Neuronal stem cell (in vitro differentiated cells): ENCODE measurements around the gene CAMTA1.

Experiments
- DNase-seq: peaks from one replicate; pipeline ENCODE4 v3.0.0-alpha.2; 2013; ENCODE audit warnings: low spot score
- H2AFZ ChIP-seq: one replicate; pipeline ENCODE4 v1.6.1; 2013; ENCODE audit warnings: mild to moderate bottlenecking, low read length, inconsistent platforms
- H2AK5ac ChIP-seq: 2 replicates; pipeline ENCODE4 v1.6.1; 2013; ENCODE audit warnings: low read depth, mild to moderate bottlenecking, inconsistent platforms, low read length, moderate library complexity, mixed read lengths
- H2BK120ac ChIP-seq: 2 replicates; pipeline ENCODE4 v1.6.1; 2013; ENCODE audit warnings: low read depth, mild to moderate bottlenecking, inconsistent platforms, low read length, moderate library complexity, mixed read lengths
- H2BK12ac ChIP-seq: one replicate; pipeline ENCODE4 v1.6.1; 2013; ENCODE audit warnings: low read length, inconsistent platforms
- H2BK15ac ChIP-seq: 2 replicates; pipeline ENCODE4 v1.6.1; 2013; ENCODE audit warnings: mild to moderate bottlenecking, low read length, inconsistent platforms, mixed read lengths
- H2BK5ac ChIP-seq: one replicate; pipeline ENCODE4 v1.6.1; 2013; ENCODE audit warnings: inconsistent platforms, mild to moderate bottlenecking, low read length, moderate library complexity
- H3K14ac ChIP-seq: one replicate; pipeline ENCODE4 v1.6.1; 2013; ENCODE audit warnings: low read length, inconsistent platforms
- H3K18ac ChIP-seq: 2 replicates; pipeline ENCODE4 v1.6.1; 2013; ENCODE audit warnings: low read length, inconsistent platforms
- H3K23ac ChIP-seq: 2 replicates; pipeline ENCODE4 v1.6.1; 2013; ENCODE audit warnings: low read depth, mild to moderate bottlenecking, mixed read lengths, low read length, inconsistent platforms; ENCODE audit not compliant: poor library complexity
- H3K27ac ChIP-seq: replicated peaks from 3 replicates; pipeline ENCODE4 v1.5.1; 2013; ENCODE audit warnings: low read length, inconsistent platforms
- H3K27me3 ChIP-seq, 3 experiments: 2 replicates each; pipeline ENCODE4 v1.6.1; 2013; ENCODE audit warnings: low read length in 3 of 3, mild to moderate bottlenecking in 2 of 3, inconsistent platforms in 1 of 3, low read depth in 1 of 3, mixed read lengths in 1 of 3, moderate library complexity in 1 of 3; ENCODE audit not compliant: control insufficient read depth in 3 of 3, insufficient read depth in 3 of 3
- H3K36me3 ChIP-seq, 2 donors: replicated peaks in 1 of 2; 2 replicates each; pipeline ENCODE4 v1.6.1; 2013; ENCODE audit warnings: low read length in 2 of 2; ENCODE audit not compliant: control insufficient read depth in 2 of 2, insufficient read depth in 2 of 2
- H3K4ac ChIP-seq: 2 replicates; pipeline ENCODE4 v1.6.1; 2013; ENCODE audit warnings: inconsistent platforms, mild to moderate bottlenecking, low read length, moderate library complexity
- H3K4me1 ChIP-seq, 2 donors: 1 replicate in 1 of 2; 2 replicates in 1 of 2; pipeline ENCODE4 v1.6.1; 2013; ENCODE audit warnings: low read length in 2 of 2, low read depth in 1 of 2; ENCODE audit not compliant: control insufficient read depth in 2 of 2, insufficient read depth in 1 of 2
- H3K4me2 ChIP-seq: one replicate; pipeline ENCODE4 v1.6.1; 2013; ENCODE audit warnings: mild to moderate bottlenecking, low read length, inconsistent platforms; ENCODE audit not compliant: insufficient read depth, poor library complexity, severe bottlenecking
- H3K4me3 ChIP-seq, 2 donors: 2 replicates each; pipeline ENCODE4 v1.5.1; 2013; ENCODE audit warnings: low read length in 2 of 2, mild to moderate bottlenecking in 2 of 2, inconsistent platforms in 1 of 2, moderate library complexity in 1 of 2
- H3K79me1 ChIP-seq: one replicate; pipeline ENCODE4 v1.6.1; 2013; ENCODE audit warnings: low read depth, mild to moderate bottlenecking, inconsistent platforms, low read length, moderate library complexity
- H3K9ac ChIP-seq: one replicate; pipeline ENCODE4 v1.6.1; 2013; ENCODE audit warnings: mild to moderate bottlenecking, low read depth, low read length, inconsistent platforms; ENCODE audit not compliant: poor library complexity
- H3K9me3 ChIP-seq, 2 donors: replicated peaks in 1 of 2; 2 replicates each; pipeline versions ENCODE3 to v1.6.1; 2013; ENCODE audit warnings: low read length in 2 of 2, mild to moderate bottlenecking in 2 of 2, inconsistent platforms in 1 of 2, low read depth in 1 of 2, mixed read lengths in 1 of 2, moderate library complexity in 1 of 2; ENCODE audit not compliant: control insufficient read depth in 2 of 2, insufficient read depth in 1 of 2
- H4K8ac ChIP-seq: one replicate; pipeline ENCODE4 v1.6.1; 2013; ENCODE audit warnings: low read depth, mild to moderate bottlenecking, inconsistent platforms, low read length, moderate library complexity
- H4K91ac ChIP-seq: one replicate; pipeline ENCODE4 v1.6.1; 2013; ENCODE audit warnings: low read length, low read depth, mild to moderate bottlenecking, inconsistent platforms; ENCODE audit not compliant: poor library complexity
- WGBS, 2 donors: extraction: QIAGEN DNeasy Blood & Tissue Kit; methylation state at CpG; one replicate each; pipeline ENCODE4 v1.1.7; 2013; ENCODE audit warnings: missing lambda C conversion rate in 2 of 2, mixed read lengths in 1 of 2; ENCODE audit not compliant: insufficient read length in 2 of 2, insufficient replicate concordance in 1 of 2; ENCODE audit errors: extremely low coverage in 2 of 2; 5-methylcytosine and 5-hydroxymethylcytosine counted together

The CAMTA1 gene

DNA sequence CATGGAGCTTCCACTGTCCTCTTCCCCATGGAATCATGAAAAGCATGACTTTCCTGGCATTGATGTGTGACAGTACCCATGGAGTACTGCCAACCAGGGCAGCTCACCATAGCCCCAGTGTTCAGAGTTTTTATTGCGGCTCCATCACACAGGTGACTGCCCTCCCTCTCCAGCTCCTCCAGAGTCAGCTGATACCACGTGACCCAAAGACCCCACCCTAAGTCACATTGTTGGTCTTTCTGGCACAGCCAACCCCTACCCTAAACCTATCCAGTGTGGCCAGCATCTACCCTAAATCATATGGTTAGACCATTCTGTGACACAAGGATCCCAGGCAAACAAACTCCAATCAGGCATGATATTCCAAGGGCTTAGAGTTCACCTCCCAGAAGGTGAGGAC lies 908.4 kb downstream of the CAMTA1 start:
- Histone ChIP-seq H3K14ac (no peak overlapping the region), H2BK15ac (no peak overlapping the region), H3K9ac (no peak overlapping the region), H3K4me2 (no peak overlapping the region), H3K27ac (no peak overlapping the region), H3K27me3 (peaks cover 0 to 9% (median 0%) of the 10 kb centered on the region in 3 experiments), H2AK5ac (peak overlapping the region; percentile 9), H4K8ac (no peak overlapping the region), H3K4me1 (peaks cover 0 to 7% of the 10 kb centered on the region in 2 donors), H2AFZ (no peak overlapping the region), H3K23ac (no peak overlapping the region), H3K18ac (no peak overlapping the region), H3K9me3 (peaks cover 5 to 12% of the 10 kb centered on the region in 2 donors), H2BK12ac (no peak overlapping the region), H3K36me3 (no peaks in the 10 kb centered on the region), H3K4ac (no peak overlapping the region), H4K91ac (no peak overlapping the region), H2BK5ac (no peak overlapping the region), H3K4me3 (no peak overlapping the region), H2BK120ac (no peak overlapping the region), H3K79me1 (no peaks in the 10 kb centered on the region)
- WGBS, 2 donors = no CpG with 5 or more reads among the region's 2 CpGs
- DNase-seq = no peak

- Histone ChIP-seq H4K8ac (no peak overlapping the region), H2AFZ (no peak overlapping the region), H3K9ac (no peak overlapping the region), H2BK5ac (no peak overlapping the region), H3K18ac (no peak overlapping the region), H3K4ac (no peak overlapping the region), H2BK120ac (no peak overlapping the region), H3K4me1 (peaks cover 0 to 7% of the 10 kb centered on the region in 2 donors), H3K23ac (no peak overlapping the region), H3K4me3 (no peak overlapping the region), H2BK12ac (no peak overlapping the region), H2AK5ac (no peak overlapping the region), H2BK15ac (no peak overlapping the region), H3K27me3 (peaks cover 0 to 9% (median 0%) of the 10 kb centered on the region in 3 experiments), H3K36me3 (no peaks in the 10 kb centered on the region), H4K91ac (no peak overlapping the region), H3K14ac (no peak overlapping the region), H3K4me2 (no peak overlapping the region), H3K9me3 (peaks cover 5 to 12% of the 10 kb centered on the region in 2 donors), H3K79me1 (no peaks in the 10 kb centered on the region), H3K27ac (no peak overlapping the region)
- no peak for DNase-seq
- WGBS, 2 donors = no CpG with 5 or more reads among the region's 17 CpGs
Observed at GRCh38 chr1:7694600-7695496, 909.6 kb downstream of the CAMTA1 start.

GRCh38 chr1:7695497-7696117 lies 910.4 kb downstream of the CAMTA1 start:
- no peak for DNase-seq
- Histone ChIP-seq H3K23ac (no peak overlapping the region), H2BK5ac (no peak overlapping the region)

DNA sequence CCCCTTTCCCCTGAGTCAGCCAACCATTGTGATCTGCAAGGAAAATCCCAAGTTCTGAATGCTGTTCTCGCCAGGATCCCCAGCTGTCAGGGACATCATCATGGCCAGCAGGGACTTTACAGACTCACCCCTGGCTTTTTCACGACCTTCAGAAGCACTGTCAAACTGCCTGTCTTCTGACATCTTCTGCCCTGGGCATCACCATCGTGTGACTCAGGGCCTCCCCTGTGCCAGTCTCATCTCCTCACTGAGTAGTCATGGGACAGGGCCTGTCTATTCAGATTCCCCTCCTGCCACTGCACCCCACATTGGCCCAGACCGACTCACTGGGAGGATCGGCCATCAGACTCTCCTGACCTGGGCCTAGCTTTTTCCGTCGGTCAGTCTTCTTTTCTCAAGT lies 913.4 kb downstream of the CAMTA1 start:
- peaks cover 0 to 10% (median 4%) of the 10 kb centered on the region in 3 experiments for H3K27me3 ChIP-seq
- DNase-seq = no peak
- no peak overlapping the region for H4K8ac ChIP-seq
- no peak overlapping the region for H3K27ac ChIP-seq
- no CpG with 5 or more reads among the region's 7 CpGs for WGBS, 2 donors
- H3K4me3 ChIP-seq = no peak overlapping the region
- H2BK5ac ChIP-seq = no peak overlapping the region
- H3K4ac ChIP-seq = no peak overlapping the region
- H2BK120ac ChIP-seq = no peak overlapping the region
- H2AFZ ChIP-seq = no peak overlapping the region
- H3K9ac ChIP-seq = no peak overlapping the region
- H3K36me3 ChIP-seq = no peaks in the 10 kb centered on the region
- no peak overlapping the region for H3K4me2 ChIP-seq
- H3K79me1 ChIP-seq = no peaks in the 10 kb centered on the region
- peaks cover 11 to 24% of the 10 kb centered on the region in 2 donors for H3K4me1 ChIP-seq
- no peak overlapping the region for H2AK5ac ChIP-seq
- no peak overlapping the region for H3K18ac ChIP-seq
- no peak overlapping the region for H3K23ac ChIP-seq
- peaks cover 3 to 7% of the 10 kb centered on the region in 2 donors for H3K9me3 ChIP-seq
- no peak overlapping the region for H4K91ac ChIP-seq
- H2BK12ac ChIP-seq = no peak overlapping the region
- no peak overlapping the region for H2BK15ac ChIP-seq
- H3K14ac ChIP-seq = no peak overlapping the region

More at GRCh38 chr1:7695497-7696117, 910.4 kb downstream of the CAMTA1 start:
- Histone ChIP-seq H2BK15ac (no peak overlapping the region), H4K8ac (no peak overlapping the region), H3K27me3 (peaks cover 0 to 5% (median 0%) of the 10 kb centered on the region in 3 experiments), H3K9me3 (peaks cover 11 to 12% of the 10 kb centered on the region in 2 donors), H3K18ac (peak overlapping the region; percentile 19), H3K36me3 (no peaks in the 10 kb centered on the region), H2BK12ac (no peak overlapping the region), H2AK5ac (no peak overlapping the region), H3K4me2 (no peak overlapping the region), H3K14ac (no peak overlapping the region), H3K27ac (no peak overlapping the region), H4K91ac (no peak overlapping the region), H3K79me1 (no peaks in the 10 kb centered on the region), H2BK120ac (no peak overlapping the region), H3K4me3 (no peak overlapping the region), H3K4me1 (peaks cover 0 to 7% of the 10 kb centered on the region in 2 donors), H3K9ac (no peak overlapping the region), H2AFZ (no peak overlapping the region), H3K4ac (no peak overlapping the region)
- WGBS, 2 donors = no CpG with 5 or more reads among the region's 6 CpGs
